H9 (cell line): ENCODE measurements around the gene CAPZA2. TPM values are rescaled to one million over a fixed set of nuclear protein-coding genes. Genes with fewer than 3 reads are reported as not detected.

Experiments
- DNase-seq: peaks from one replicate; pipeline ENCODE4 v3.0.0-alpha.2; 2017
- H2AFZ ChIP-seq: one replicate; pipeline ENCODE4 v1.6.1; 2013; ENCODE audit warnings: mild to moderate bottlenecking, low read length, control low read depth, moderate library complexity
- H2AK5ac ChIP-seq: 2 replicates; pipeline ENCODE4 v1.6.1; 2013; ENCODE audit warnings: low read length, control low read depth, mixed read lengths; ENCODE audit not compliant: insufficient read length
- H2BK120ac ChIP-seq: one replicate; pipeline ENCODE4 v1.6.1; 2013; ENCODE audit warnings: low read depth, mild to moderate bottlenecking, low read length, control low read depth, inconsistent platforms; ENCODE audit not compliant: poor library complexity, severe bottlenecking
- H2BK12ac ChIP-seq: 2 replicates; pipeline ENCODE4 v1.6.1; 2013; ENCODE audit warnings: low read length, control low read depth, mixed read lengths, low read depth; ENCODE audit not compliant: insufficient read length
- H2BK15ac ChIP-seq: 2 replicates; pipeline ENCODE4 v1.6.1; 2013; ENCODE audit warnings: low read depth, low read length, control low read depth
- H2BK20ac ChIP-seq: one replicate; pipeline ENCODE4 v1.6.1; 2013; ENCODE audit warnings: low read depth, mild to moderate bottlenecking, low read length, control low read depth, inconsistent platforms; ENCODE audit not compliant: poor library complexity, severe bottlenecking
- H2BK5ac ChIP-seq: 2 replicates; pipeline ENCODE4 v1.6.1; 2013; ENCODE audit warnings: low read length, control low read depth, mixed read lengths; ENCODE audit not compliant: insufficient read length
- H3K14ac ChIP-seq: 2 replicates; pipeline ENCODE4 v1.6.1; 2013; ENCODE audit warnings: low read length, control low read depth; ENCODE audit not compliant: insufficient read depth
- H3K18ac ChIP-seq: 2 replicates; pipeline ENCODE4 v1.6.1; 2013; ENCODE audit warnings: low read depth, mild to moderate bottlenecking, mixed read lengths, low read length, control low read depth; ENCODE audit not compliant: insufficient read length
- H3K23ac ChIP-seq: 2 replicates; pipeline ENCODE4 v1.6.1; 2013; ENCODE audit warnings: low read length, control low read depth, mixed read lengths, low read depth; ENCODE audit not compliant: insufficient read length
- H3K23me2 ChIP-seq: 2 replicates; pipeline ENCODE4 v1.6.1; 2013; ENCODE audit warnings: low read depth, mild to moderate bottlenecking, mixed read lengths, low read length, control low read depth; ENCODE audit not compliant: insufficient read length, poor library complexity, severe bottlenecking
- H3K27ac ChIP-seq: 2 replicates; pipeline ENCODE4 v1.5.1; 2013; ENCODE audit warnings: low read length, control low read depth, mixed read lengths, low read depth; ENCODE audit not compliant: insufficient read length
- H3K27me3 ChIP-seq: 2 replicates; pipeline ENCODE4 v1.6.1; 2013; ENCODE audit warnings: low read length, control low read depth, inconsistent platforms; ENCODE audit not compliant: insufficient read depth
- H3K4ac ChIP-seq: 2 replicates; pipeline ENCODE4 v1.6.1; 2013; ENCODE audit warnings: low read depth, mild to moderate bottlenecking, control low read depth, inconsistent platforms, low read length, moderate library complexity
- H3K4me1 ChIP-seq: 2 replicates; pipeline ENCODE4 v1.6.1; 2013; ENCODE audit warnings: low read length, control low read depth, inconsistent platforms; ENCODE audit not compliant: insufficient read depth
- H3K4me2 ChIP-seq: 2 replicates; pipeline ENCODE4 v1.6.1; 2013; ENCODE audit warnings: low read length, control low read depth, mixed read lengths; ENCODE audit not compliant: insufficient read length, insufficient read depth
- H3K56ac ChIP-seq: 2 replicates; pipeline ENCODE4 v1.6.1; 2013; ENCODE audit warnings: low read depth, mild to moderate bottlenecking, mixed read lengths, low read length, control low read depth; ENCODE audit not compliant: insufficient read length
- H3K79me1 ChIP-seq: 2 replicates; pipeline ENCODE4 v1.6.1; 2013; ENCODE audit warnings: low read depth, mild to moderate bottlenecking, moderate library complexity, low read length, control low read depth, inconsistent platforms; ENCODE audit not compliant: insufficient read depth, poor library complexity, severe bottlenecking
- H3K79me2 ChIP-seq: 2 replicates; pipeline ENCODE4 v1.6.1; 2013; ENCODE audit warnings: low read length, control low read depth, inconsistent platforms; ENCODE audit not compliant: insufficient read depth
- H3K9ac ChIP-seq: 2 replicates; pipeline ENCODE4 v1.6.1; 2013; ENCODE audit warnings: low read length, control low read depth, mixed read lengths; ENCODE audit not compliant: insufficient read length; ENCODE audit errors: extremely low read depth
- H3K9me3 ChIP-seq: one replicate; pipeline ENCODE4 v1.6.1; 2013; ENCODE audit warnings: low read depth, low read length, inconsistent platforms; ENCODE audit not compliant: control insufficient read depth
- H3T11ph ChIP-seq: one replicate; pipeline ENCODE4 v1.6.1; 2013; ENCODE audit warnings: mild to moderate bottlenecking, low read length, control low read depth, inconsistent platforms
- H4K20me1 ChIP-seq: one replicate; pipeline ENCODE4 v1.6.1; 2013; ENCODE audit not compliant: control insufficient read depth, insufficient read length, insufficient read depth
- H4K5ac ChIP-seq: 2 replicates; pipeline ENCODE4 v1.6.1; 2013; ENCODE audit warnings: low read depth, mild to moderate bottlenecking, mixed read lengths, low read length, control low read depth; ENCODE audit not compliant: insufficient read length
- H4K8ac ChIP-seq: replicated peaks from 2 replicates; pipeline ENCODE4 v1.6.1; 2013; ENCODE audit warnings: low read length, control low read depth, mixed read lengths, low read depth; ENCODE audit not compliant: insufficient read length
- H4K91ac ChIP-seq: 2 replicates; pipeline ENCODE4 v1.6.1; 2013; ENCODE audit warnings: low read depth, mild to moderate bottlenecking, moderate library complexity, mixed read lengths, low read length, control low read depth; ENCODE audit not compliant: insufficient read length
- H3K27ac Mint-ChIP-seq, 3 experiments: 2 replicates in 2 of 3; 3 replicates in 1 of 3; pipeline ENCODE4 v1.8.0; 2020 to 2021; ENCODE audit warnings: mixed read lengths in 3 of 3, mild to moderate bottlenecking in 1 of 3, moderate library complexity in 1 of 3
- H3K27me3 Mint-ChIP-seq: 2 replicates; pipeline ENCODE4 v1.8.0; 2021; ENCODE audit warnings: low read depth, mild to moderate bottlenecking, moderate library complexity, mixed read lengths
- H3K36me3 Mint-ChIP-seq, 3 experiments: 2 replicates in 2 of 3; 3 replicates in 1 of 3; pipeline ENCODE4 v1.8.0; 2020 to 2021; ENCODE audit warnings: low read depth in 3 of 3, mixed read lengths in 3 of 3; ENCODE audit not compliant: insufficient read depth in 1 of 3
- H3K4me1 Mint-ChIP-seq, 2 experiments: 2 replicates each; pipeline ENCODE4 v1.8.0; 2020; ENCODE audit warnings: mixed read lengths in 2 of 2
- H3K4me3 Mint-ChIP-seq, 2 experiments: 2 replicates in 1 of 2; 3 replicates in 1 of 2; pipeline ENCODE4 v1.8.0; 2020 to 2021; ENCODE audit warnings: mild to moderate bottlenecking in 2 of 2, mixed read lengths in 2 of 2, moderate library complexity in 1 of 2
- H3K9me3 Mint-ChIP-seq, 2 experiments: 2 replicates in 1 of 2; 3 replicates in 1 of 2; pipeline ENCODE4 v1.8.0; 2020; ENCODE audit warnings: mild to moderate bottlenecking in 2 of 2, mixed read lengths in 2 of 2, moderate library complexity in 1 of 2
- CTCF ChIP-seq: fragments of 200-600 bp; sonication (generic); conservative IDR thresholded peaks from 3 replicates; pipeline ENCODE4 v1.8.0; 2021; ENCODE audit warnings: antibody characterized with exemption, mild to moderate bottlenecking
- WGBS: extraction: QIAGEN DNeasy Blood & Tissue Kit; methylation state at CpG from one replicate; pipeline ENCODE4 v1.1.7; 2013; ENCODE audit warnings: missing lambda C conversion rate, low lambda C conversion rate, mixed read lengths; ENCODE audit not compliant: insufficient read length; ENCODE audit errors: extremely low coverage; 5-methylcytosine and 5-hydroxymethylcytosine counted together
- total RNA-seq: library from RNA; stranded (reverse); gene quantifications from 2 replicates; pipeline ENCODE4 v1.2.1, GENCODE V29; 2021

The CAPZA2 gene
- total RNA-seq, 1 experiment from 2014 or later: 131 TPM

GRCh38 chr7:116950889-116951351 is 88.5 kb downstream of the CAPZA2 start:
- Histone ChIP-seq H3K23me2 (peaks cover 5% of the 10 kb centered on the region), H3K79me2 (no peaks in the 10 kb centered on the region), H3K4ac (no peak overlapping the region), H3K4me1 (no peaks in the 10 kb centered on the region; the same call in 1 of the 2 replicates), H2BK120ac (no peak overlapping the region), H3K27ac (no peak overlapping the region), H3T11ph (no peak overlapping the region), H3K4me2 (no peak overlapping the region), H3K79me1 (no peaks in the 10 kb centered on the region), H2BK20ac (no peak overlapping the region), H3K23ac (no peak overlapping the region), H4K5ac (no peak overlapping the region), H3K9ac (no peak overlapping the region), H2AK5ac (no peak overlapping the region), H3K56ac (no peak overlapping the region), H4K8ac (no peak overlapping the region), H3K27me3 (no peaks in the 10 kb centered on the region), H3K9me3 (no peaks in the 10 kb centered on the region), H2BK5ac (no peak overlapping the region), H3K14ac (no peak overlapping the region), H4K91ac (no peak overlapping the region), H2BK15ac (no peak overlapping the region), H2BK12ac (no peak overlapping the region), H3K18ac (no peak overlapping the region), H2AFZ (no peak overlapping the region), H4K20me1 (no peaks in the 10 kb centered on the region)
- DNase-seq: no peak
- Mint-ChIP-seq H3K27ac (no peak overlapping the region), H3K4me1 (peaks cover 23 to 24% of the 10 kb centered on the region in 2 experiments), H3K9me3 (no peaks in the 10 kb centered on the region; a peak in 1 of 5 replicates), H3K4me3 (no peak overlapping the region), H3K27me3 (no peaks in the 10 kb centered on the region), H3K36me3 (no peaks in the 10 kb centered on the region; a peak in 3 of 7 replicates)
- WGBS: no CpG with 5 or more reads among the region's 5 CpGs
- TF ChIP-seq CTCF: no peak
